Keratinocyte (primary cell): ENCODE data around the gene KIF24.

Source experiments
- EZH2 ChIP-seq: IDR thresholded peaks from one replicate; pipeline ENCODE4 v1.6.1; 2012; ENCODE audit warnings: inconsistent platforms, mild to moderate bottlenecking, low read length, moderate library complexity
- TF ChIP-seq, protein P1 (sequence below), 3 experiments: IDR thresholded peaks in 1 of 3; conservative IDR thresholded peaks in 1 of 3; optimal IDR thresholded peaks in 1 of 3; 2 replicates in 2 of 3; 3 replicates in 1 of 3; pipeline versions ENCODE3 to v1.5.1; 2011; ENCODE audit warnings: low read length in 3 of 3, mild to moderate bottlenecking in 3 of 3, moderate library complexity in 2 of 3, control low read depth in 1 of 3, inconsistent platforms in 1 of 3; ENCODE audit not compliant: insufficient read depth in 2 of 3; ENCODE audit errors: extremely low read depth in 1 of 3

DNA sequence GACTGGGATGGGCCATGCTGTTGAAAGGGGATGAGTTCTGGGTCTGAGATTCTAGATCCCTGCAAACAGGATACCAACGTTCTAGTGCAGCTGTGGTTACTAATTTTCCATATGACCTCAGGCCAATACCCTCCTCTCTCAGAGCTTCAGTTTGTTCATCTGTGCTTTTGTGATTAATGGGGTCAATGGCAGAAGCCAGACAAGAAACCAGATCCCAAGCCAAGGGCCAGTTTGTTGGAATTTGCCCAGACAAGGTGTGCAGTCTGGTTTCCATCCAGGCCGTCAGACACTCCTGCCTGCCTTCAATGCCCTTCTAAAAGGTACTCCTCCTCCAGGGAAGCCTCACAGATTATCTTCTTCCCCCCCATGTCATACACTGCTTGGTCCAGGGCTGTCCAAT, 36.2 kb upstream of the KIF24 start:
- TF ChIP-seq, protein P1, sequence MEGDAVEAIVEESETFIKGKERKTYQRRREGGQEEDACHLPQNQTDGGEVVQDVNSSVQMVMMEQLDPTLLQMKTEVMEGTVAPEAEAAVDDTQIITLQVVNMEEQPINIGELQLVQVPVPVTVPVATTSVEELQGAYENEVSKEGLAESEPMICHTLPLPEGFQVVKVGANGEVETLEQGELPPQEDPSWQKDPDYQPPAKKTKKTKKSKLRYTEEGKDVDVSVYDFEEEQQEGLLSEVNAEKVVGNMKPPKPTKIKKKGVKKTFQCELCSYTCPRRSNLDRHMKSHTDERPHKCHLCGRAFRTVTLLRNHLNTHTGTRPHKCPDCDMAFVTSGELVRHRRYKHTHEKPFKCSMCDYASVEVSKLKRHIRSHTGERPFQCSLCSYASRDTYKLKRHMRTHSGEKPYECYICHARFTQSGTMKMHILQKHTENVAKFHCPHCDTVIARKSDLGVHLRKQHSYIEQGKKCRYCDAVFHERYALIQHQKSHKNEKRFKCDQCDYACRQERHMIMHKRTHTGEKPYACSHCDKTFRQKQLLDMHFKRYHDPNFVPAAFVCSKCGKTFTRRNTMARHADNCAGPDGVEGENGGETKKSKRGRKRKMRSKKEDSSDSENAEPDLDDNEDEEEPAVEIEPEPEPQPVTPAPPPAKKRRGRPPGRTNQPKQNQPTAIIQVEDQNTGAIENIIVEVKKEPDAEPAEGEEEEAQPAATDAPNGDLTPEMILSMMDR (optimal IDR thresholded peaks at IDR 0.05 in 1 of 3, IDR thresholded peaks at IDR 0.05 in 1 of 3, conservative IDR thresholded peaks at IDR 0.05 in 1 of 3; ENCODE audit: extremely low read depth in 1 of 3, insufficient read depth in 2 of 3, low read length in 3 of 3), result no peak
- TF ChIP-seq EZH2, result no peak
